ENCODE data around the gene TSPYL6.

The TSPYL6 gene

DNA sequence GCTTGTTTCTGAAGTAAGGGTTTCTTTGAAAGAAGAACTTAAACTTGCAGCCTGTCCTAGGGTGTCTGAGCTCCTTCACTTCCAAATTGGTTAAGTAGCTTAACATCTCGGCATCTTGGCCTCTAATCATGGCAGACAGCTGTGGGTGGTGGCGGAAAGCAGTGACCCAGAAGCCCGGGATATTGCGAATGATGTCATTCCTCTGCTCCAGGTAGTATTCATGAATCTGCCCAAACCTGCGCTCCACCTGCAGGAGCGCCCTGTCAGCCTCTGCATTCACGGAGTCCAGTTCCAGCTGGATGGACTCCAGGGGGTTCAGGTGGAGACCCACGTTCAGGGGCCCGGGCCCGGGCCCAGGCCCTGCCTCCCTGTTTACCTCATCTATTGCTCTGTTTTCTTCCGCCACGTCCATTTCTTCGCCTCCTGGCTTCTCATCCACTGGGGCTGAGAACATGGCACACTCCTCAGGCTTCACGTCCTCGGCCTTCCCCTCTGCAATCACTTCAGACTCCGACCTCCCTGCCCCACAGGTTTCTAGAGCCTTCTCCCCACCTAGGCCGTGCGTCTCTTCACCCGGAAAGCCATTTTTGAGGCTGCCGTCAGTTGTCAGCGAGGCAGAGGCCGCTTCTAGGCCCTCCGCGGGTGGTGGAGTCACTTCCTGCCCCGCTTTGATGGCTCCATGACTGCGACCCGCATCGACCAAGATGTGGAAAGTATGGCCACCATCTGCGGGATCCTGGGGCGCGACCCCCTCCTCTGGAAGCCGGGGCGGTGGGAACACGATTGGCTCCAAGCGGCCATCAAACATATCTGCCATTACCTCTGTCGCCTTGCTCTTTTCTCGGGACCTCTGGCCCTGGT, 569 bp downstream of the TSPYL6 start:
- ATAC-seq: no peak

DNA sequence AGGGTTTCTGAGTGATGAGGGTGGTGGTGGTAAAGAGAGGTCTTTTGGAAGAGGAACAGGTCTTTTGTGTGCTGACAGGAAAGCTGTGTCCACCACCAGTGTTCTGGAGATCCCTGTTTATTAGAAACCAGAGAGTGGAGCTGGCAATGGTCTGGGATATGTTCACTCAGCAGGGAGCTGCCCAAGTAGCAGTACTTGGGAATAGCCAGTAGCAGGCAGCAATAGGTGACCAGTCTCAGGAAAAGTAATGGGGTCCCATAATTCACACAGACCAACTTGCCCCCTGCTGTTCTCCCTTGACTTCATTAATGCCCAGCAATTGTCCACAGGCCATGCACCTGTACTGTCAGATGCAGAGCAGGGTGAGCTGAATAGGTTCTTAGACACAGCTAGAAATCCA, 1.8 kb downstream of the TSPYL6 start:
- no peak for ATAC-seq

DNA sequence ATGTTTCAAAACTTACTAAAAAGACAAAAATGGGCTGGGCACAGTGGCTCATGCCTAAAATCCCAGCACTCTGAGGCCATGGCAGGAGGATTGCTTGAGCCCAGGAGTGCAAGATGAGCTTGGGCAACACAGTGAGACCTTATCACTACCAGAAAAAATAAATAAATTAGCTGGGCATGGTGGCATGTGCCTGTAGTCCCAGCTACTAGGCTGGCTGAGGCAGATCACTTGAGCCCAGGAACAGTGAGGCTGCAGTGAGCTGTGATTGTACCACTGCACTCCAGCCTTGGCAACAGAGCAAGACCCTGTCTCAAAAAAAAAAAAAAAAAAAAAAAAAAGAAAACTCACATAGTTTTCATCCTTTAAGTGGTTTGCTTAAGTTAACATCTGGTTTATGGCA, 6.4 kb downstream of the TSPYL6 start:
- no peak for ATAC-seq

DNA sequence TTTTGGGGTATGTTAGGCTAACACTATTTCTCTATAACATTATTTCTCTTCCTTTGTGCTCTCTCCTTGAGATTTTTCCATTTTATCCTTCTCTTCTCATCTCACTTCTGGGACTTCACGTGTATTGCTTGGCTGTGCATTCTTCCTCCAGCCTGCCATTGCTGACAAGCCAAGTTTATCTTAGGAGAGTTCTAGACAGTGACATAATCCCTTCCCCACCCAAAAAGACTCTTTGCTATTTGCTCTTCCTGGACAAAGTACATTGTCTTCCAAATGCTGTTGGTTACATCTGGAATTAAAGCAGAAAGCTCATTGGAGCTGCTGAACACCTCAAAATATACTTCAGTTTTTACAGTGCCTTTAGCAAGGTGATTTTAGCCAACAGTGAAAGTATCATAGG, 8.9 kb downstream of the TSPYL6 start:
- no peak for ATAC-seq

DNA sequence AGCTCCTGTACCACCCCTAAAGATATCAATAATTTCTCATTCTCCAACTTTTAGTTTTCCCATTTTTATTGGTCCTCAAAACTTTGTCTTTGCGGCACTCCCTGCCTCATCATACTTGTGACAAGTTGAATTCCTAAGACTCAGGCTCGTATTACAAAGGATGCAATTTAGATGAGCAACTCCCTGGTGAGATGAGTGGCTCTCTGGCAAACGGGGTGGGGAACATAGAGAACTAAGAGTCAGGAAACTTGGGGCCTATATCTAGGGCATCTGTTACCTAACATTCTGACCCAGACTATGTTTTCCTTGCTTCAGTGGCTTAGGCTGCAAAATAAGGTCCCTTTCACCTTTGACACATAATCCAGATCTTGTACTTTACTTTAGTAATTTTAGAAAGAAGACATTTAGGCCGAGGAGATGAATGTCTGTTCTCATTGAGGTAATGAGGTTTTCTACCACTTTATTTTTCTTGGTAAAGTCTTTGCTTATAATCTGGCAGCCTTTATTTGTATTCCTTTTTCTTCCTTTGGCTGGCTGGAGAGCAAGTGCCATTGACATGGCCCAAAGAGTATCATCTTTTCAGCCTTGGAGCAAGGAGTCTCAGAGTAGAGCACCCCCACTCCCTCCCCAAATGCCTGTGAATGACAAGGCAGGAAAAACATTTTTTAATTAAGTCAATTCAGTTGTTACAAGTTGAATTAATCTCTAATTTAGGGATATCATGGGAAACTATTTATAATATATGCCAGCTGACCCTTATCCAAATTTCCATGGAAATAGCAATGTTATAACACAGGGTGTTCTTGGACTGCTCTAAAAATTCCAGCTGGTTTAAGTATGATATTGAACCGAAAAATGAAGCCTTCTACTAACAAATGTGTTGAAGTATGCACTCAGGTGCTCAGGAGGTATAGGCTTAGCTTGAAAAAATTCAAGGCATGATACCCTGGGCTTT, 15.2 kb downstream of the TSPYL6 start:
- no peak for ATAC-seq

DNA sequence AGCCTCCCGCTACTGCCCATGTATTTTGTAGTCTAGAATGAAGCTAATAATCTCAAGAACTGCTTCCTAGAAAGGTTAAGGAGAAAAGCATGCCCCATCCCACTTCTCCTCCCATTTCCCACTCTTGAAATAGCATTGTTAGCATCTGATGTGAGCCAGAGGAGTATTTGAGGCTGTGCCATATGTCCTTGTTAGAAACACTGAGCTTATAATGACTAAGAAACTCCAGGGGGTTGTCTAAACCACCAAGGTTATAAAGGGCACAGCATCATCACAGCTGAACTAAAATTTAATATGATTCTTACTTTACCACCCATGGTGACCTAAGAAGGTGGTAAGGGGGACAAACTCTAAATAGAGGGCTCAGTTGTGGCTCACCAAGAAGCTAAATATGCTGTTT, 16.6 kb downstream of the TSPYL6 start:
- no peak for ATAC-seq

GRCh38 chr2:54237428-54237827, 18.6 kb downstream of the TSPYL6 start:
- no peak for ATAC-seq

GRCh38 chr2:54233832-54234649, 22.0 kb downstream of the TSPYL6 start:
- ATAC-seq: no peak

DNA sequence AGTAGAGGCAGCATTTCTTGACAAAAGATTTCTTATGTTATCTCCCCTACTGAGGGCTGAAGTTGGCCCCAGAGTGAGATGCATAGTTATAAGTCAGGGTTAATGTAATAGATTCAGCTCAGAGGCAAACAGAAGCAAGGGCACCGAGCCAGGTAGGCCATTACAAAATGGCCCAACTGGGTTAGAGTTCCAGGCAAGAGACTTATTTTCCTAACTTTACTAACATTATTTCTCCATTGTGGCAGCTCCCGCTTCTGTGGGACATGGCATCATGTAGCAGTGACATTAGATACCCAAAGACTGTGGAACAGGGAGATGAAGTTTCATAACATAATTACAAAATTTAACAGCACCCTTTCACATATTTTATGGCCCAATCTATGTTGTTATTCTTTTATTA, 27.1 kb downstream of the TSPYL6 start:
- ATAC-seq: no peak

DNA sequence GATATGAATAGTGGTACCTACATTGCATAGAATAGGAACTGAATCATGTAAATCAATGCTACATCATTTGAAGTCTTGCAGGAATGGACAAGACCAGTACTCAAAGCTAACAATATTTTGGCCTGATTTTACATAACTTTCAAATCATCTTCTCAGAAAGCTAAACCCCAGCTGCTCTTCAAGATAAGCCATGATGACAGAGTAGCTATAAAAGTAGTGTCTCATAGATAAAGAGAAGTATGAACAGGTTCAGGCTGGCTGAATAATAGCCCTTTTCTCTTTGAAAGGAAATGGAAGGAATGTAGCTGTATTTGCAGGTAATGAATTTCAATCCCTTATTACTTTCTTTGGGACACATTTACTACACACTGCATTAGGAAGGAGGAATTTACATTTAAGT, 28.2 kb downstream of the TSPYL6 start:
- ATAC-seq: no peak

GRCh38 chr2:54226260-54226659, 29.8 kb downstream of the TSPYL6 start:
- ATAC-seq: no peak

GRCh38 chr2:54224997-54225396, 31.0 kb downstream of the TSPYL6 start:
- no peak for ATAC-seq

- ATAC-seq: no peak
Observed at GRCh38 chr2:54213082-54213481, 42.9 kb downstream of the TSPYL6 start.

DNA sequence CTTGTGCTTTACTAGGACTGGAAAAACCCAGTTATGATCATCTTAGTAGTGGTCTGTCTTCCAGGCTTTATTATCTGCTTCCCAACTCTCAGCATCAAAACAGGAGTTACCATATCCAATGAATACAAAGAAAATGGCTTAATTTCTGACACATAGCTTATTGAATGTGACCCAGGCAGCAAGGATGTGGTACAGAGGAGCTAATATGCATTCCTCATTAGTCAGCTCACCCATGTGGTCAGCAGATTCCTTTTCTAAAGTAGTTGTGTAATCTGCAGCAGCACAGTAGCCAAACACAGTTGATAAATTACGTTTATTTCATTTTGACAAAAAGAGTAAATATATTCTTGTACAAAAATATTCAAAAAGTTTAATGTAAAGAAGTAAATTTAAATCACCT, 43.6 kb downstream of the TSPYL6 start:
- no peak for ATAC-seq

DNA sequence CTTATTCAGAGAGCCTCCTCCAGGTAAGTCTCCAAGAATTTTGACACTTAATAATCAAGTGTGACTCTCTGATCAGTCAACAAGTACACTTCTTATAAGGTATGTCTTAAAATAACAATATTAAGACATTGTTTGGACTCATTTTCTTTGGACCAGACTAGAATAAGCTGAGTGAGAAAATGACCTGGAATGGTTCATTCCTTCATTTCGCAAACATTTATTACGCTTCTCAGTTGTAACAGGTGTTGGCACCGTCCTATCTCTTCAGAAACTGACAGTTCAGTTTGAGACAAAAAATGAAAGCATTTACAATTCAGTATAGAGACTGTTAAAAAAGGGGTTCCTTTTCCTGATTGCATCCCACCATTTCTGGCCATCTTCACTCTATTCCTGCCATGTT, 46.6 kb downstream of the TSPYL6 start:
- no peak for ATAC-seq

DNA sequence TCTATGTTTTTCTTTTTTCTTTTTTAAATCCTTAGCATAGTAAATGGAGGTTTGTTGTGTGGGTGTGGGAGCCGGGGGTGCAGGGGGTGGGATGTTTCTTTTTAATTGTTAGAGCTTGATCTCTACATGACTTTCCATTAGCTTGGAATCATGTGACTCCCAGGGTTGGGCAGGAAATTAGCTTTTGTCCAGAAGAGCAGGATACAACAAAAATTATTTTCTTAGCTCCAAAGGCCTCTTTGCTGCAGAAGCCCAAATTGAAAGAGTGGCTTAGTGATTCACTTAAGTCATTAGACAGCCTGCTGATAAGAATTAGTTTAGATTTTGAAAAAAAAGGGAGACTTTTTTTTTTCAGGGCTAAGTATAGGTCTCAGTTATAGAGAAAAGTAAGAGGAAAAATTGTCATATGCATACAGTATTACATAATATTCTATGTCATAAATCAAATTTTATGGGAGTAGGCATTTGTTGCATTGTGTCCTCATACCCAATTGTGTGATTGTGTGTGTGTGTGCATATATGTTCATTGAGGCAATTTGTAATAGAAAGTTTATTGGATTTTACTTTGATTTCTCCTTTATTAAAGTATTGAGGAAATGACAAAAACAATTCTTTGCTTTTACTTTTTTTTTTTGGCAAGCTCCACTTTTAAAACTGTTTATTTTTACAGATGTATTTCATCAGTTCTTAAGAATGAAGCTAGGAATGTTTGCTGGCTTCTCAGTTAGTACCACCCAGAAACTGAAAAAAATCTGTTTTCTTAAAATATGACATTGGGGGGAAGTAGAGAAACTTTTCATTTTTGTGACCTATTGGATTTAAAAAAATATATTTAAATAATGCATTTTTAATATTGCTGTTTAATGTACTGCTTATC, 47.4 kb downstream of the TSPYL6 start:
- no peak for ATAC-seq

GRCh38 chr2:54207666-54208195, 48.3 kb downstream of the TSPYL6 start:
- no peak for ATAC-seq

DNA sequence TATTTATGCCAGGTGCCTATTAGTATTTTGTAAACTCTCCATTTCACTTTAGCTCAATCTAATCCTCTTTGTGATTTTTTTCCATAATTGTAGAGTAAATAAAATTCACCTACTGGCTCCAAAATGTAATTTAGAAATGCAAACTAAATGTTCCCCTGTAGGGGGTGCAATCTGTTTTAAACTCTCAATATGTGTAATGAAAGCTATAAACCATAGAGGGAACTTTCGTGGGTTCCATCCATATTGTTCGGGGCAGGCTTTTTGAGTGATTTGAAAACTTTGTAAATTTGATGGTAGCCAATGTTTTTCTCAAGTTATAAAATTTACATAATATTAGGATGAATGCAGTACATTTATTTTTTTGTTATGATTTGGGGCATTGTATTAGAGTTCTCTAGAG, 49.4 kb downstream of the TSPYL6 start:
- no peak for ATAC-seq

DNA sequence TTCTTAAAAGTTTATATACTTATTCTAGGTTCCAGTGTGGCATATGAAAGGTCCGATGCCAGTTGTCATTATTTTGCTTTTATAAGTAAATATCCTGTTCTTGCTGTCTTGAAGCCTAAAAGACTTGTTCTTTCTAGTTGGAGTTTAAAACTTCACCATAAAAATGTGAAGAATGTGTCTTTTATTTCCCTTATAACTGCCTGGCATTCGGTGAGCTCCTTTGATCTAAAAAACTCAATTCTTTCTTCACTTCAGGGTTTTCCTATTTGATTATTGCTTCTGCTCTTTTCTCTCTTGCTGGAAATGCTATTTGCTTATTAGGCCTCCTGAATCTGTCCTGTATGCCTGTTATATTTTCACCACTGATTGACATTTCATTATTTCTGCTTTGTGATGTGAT, 51.6 kb downstream of the TSPYL6 start:
- no peak for ATAC-seq
